SU-DHL-6 (cell line): Measurements from ENCODE around the gene WSCD2.

Experiments
- H2AFZ ChIP-seq: fragments of 200-600 bp; sonication (generic); 2 replicates; pipeline ENCODE4 v1.6.1; 2014; ENCODE audit warnings: low read depth, mild to moderate bottlenecking, moderate library complexity, mixed read lengths, antibody characterized with exemption, low read length; ENCODE audit not compliant: severe bottlenecking
- H3F3A ChIP-seq: fragments of 200-600 bp; shearing (Covaris generic); 2 replicates; pipeline ENCODE4 v1.6.0; 2016; ENCODE audit warnings: antibody characterized with exemption, mild to moderate bottlenecking; ENCODE audit not compliant: insufficient read depth
- H3K27ac ChIP-seq: fragments of 200-600 bp; sonication (generic); 2 replicates; pipeline ENCODE4 v1.5.1; 2016; ENCODE audit warnings: low read depth, mild to moderate bottlenecking, low read length, moderate library complexity, mixed read lengths
- H3K27me3 ChIP-seq: fragments of 200-600 bp; sonication (generic), shearing (Covaris generic); 2 replicates; pipeline ENCODE4 v1.6.0; 2014; ENCODE audit warnings: mild to moderate bottlenecking, low read length
- H3K36me3 ChIP-seq: fragments of 200-600 bp; sonication (generic); 2 replicates; pipeline ENCODE4 v1.6.1; 2014; ENCODE audit warnings: mild to moderate bottlenecking, low read length, mixed read lengths
- H3K4me2 ChIP-seq: fragments of 300-600, 200-600 bp; shearing (Covaris generic), sonication (generic); 2 replicates; pipeline ENCODE4 v1.6.0; 2014; ENCODE audit warnings: low read length, low read depth, mild to moderate bottlenecking; ENCODE audit not compliant: poor library complexity, severe bottlenecking
- H3K4me3 ChIP-seq: fragments of 200-600 bp; sonication (generic); 2 replicates; pipeline ENCODE4 v1.5.1; 2014; ENCODE audit warnings: antibody characterized with exemption, low read length, mild to moderate bottlenecking, mixed read lengths; ENCODE audit not compliant: insufficient read depth, poor library complexity, severe bottlenecking
- H3K79me2 ChIP-seq: fragments of 200-600 bp; sonication (generic); 2 replicates; pipeline ENCODE4 v1.6.1; 2014; ENCODE audit warnings: mild to moderate bottlenecking, low read length, moderate library complexity; ENCODE audit not compliant: insufficient read depth
- H3K9ac ChIP-seq: fragments of 200-600 bp; sonication (generic); 2 replicates; pipeline ENCODE4 v1.7.0; 2014; ENCODE audit warnings: mild to moderate bottlenecking, low read length
- H3K9me2 ChIP-seq: fragments of 200-600 bp; sonication (generic); replicated peaks from 2 replicates; pipeline ENCODE4 v1.6.1; 2014; ENCODE audit warnings: low read length; ENCODE audit not compliant: insufficient read depth
- H3K9me3 ChIP-seq: fragments of 200-600 bp; sonication (generic); 2 replicates; pipeline ENCODE4 v1.6.1; 2014; ENCODE audit warnings: low read length, mixed read lengths; ENCODE audit not compliant: insufficient read depth
- H4K20me1 ChIP-seq: fragments of 200-600 bp; sonication (generic); 2 replicates; pipeline ENCODE4 v1.6.1; 2014; ENCODE audit warnings: low read depth, mild to moderate bottlenecking, antibody characterized with exemption, low read length, moderate library complexity, mixed read lengths
- EZH2phosphoT487 ChIP-seq: fragments of 200-600 bp; sonication (generic), shearing (Covaris generic); conservative IDR thresholded peaks from 2 replicates; pipeline ENCODE4 v1.6.1; 2018; ENCODE audit warnings: mild to moderate bottlenecking, antibody characterized with exemption, low read length, moderate library complexity, mixed read lengths
- TF ChIP-seq, protein P1 (sequence below): fragments of 200-600 bp; sonication (generic); IDR thresholded peaks from one replicate; pipeline ENCODE4 v1.5.1; 2017; ENCODE audit warnings: antibody characterized with exemption, mild to moderate bottlenecking, low read length, moderate library complexity; ENCODE audit not compliant: insufficient read depth, poor library complexity, severe bottlenecking

The WSCD2 gene

DNA sequence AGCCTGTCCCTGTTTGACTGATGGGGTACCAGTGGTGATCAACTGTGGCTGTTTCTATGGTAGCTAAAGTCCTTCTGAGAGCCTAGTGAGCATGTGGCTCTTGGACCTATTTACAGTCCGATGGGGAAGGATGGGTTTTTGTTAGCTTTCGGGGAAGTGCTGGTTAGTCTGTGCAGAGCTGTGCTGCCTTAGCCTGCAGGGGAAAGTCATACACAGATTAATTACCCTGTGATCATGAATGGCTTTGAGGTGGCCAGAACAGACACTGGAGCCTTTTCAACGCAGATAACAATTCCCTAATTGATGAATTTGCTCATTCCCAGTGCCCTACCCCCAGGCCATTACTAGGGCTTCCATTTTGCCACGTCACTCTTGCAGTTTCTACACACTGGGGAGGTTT is 99.7 kb downstream of the WSCD2 start:
- no peaks in the 10 kb centered on the region for H4K20me1 ChIP-seq

DNA sequence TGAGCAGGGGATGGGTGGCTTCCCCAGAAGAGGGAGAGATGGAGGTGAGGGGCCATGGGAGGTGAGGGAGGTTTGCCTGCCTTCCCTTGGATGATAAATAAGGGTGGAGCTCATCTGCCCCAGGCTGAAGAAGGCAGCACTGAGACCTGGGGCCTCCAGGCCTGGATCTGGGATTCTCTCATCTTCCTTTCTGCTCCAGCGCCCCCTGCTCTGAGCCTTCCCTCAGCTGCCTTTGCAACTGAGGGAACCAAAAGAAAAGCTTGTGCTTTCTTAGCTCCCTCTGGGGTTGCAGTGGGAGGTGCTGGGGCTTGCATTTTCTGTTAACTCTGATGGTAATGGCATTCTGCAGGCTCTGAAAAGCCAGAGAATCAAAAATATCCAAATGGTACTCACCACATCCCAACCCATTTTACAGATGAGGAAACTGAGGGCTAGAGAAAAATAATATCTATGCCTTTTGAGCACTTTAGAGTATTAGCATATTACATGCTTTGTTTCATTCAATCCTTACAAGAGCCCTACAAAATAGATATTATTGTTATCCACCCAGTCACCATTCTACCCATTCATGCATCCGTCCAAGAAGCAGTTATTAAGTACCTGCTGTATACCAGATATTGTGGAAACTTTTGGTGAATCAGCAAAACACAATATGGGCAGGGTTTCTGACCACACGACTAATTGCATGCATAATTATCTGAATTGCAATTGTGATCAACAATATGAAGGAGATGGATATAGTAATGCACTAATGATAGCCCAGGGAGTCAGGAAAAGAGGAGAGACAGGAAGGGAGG is 102.2 kb downstream of the WSCD2 start:
- H3K79me2 ChIP-seq, result no peaks in the 10 kb centered on the region
- no peaks in the 10 kb centered on the region for H3K9me3 ChIP-seq
- no peak overlapping the region for H2AFZ ChIP-seq
- H3K27ac ChIP-seq, result no peak overlapping the region
- no peaks in the 10 kb centered on the region for H3K9me2 ChIP-seq
- H3K4me2 ChIP-seq, result no peak overlapping the region
- H3K9ac ChIP-seq, result no peak overlapping the region
- no peak for TF ChIP-seq EZH2phosphoT487
- TF ChIP-seq, protein P1, sequence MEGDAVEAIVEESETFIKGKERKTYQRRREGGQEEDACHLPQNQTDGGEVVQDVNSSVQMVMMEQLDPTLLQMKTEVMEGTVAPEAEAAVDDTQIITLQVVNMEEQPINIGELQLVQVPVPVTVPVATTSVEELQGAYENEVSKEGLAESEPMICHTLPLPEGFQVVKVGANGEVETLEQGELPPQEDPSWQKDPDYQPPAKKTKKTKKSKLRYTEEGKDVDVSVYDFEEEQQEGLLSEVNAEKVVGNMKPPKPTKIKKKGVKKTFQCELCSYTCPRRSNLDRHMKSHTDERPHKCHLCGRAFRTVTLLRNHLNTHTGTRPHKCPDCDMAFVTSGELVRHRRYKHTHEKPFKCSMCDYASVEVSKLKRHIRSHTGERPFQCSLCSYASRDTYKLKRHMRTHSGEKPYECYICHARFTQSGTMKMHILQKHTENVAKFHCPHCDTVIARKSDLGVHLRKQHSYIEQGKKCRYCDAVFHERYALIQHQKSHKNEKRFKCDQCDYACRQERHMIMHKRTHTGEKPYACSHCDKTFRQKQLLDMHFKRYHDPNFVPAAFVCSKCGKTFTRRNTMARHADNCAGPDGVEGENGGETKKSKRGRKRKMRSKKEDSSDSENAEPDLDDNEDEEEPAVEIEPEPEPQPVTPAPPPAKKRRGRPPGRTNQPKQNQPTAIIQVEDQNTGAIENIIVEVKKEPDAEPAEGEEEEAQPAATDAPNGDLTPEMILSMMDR, result no peak
- no peak overlapping the region for H3K4me3 ChIP-seq
- H3K36me3 ChIP-seq, result no peaks in the 10 kb centered on the region
- no peaks in the 10 kb centered on the region for H3F3A ChIP-seq
- no peaks in the 10 kb centered on the region for H3K27me3 ChIP-seq
- no peaks in the 10 kb centered on the region for H4K20me1 ChIP-seq

More for the DNA sequence above, 99.7 kb downstream of the WSCD2 start:
- H3K9me3 ChIP-seq, result no peaks in the 10 kb centered on the region
- H3K27me3 ChIP-seq, result no peaks in the 10 kb centered on the region; the same call in 1 of the 2 replicates
- TF ChIP-seq, protein P1, result no peak
- no peak for TF ChIP-seq EZH2phosphoT487
- H3K27ac ChIP-seq, result no peak overlapping the region
- H2AFZ ChIP-seq, result no peak overlapping the region
- H3K4me2 ChIP-seq, result no peak overlapping the region
- H3K9ac ChIP-seq, result no peak overlapping the region
- no peak overlapping the region for H3K4me3 ChIP-seq
- H3K9me2 ChIP-seq, result no peaks in the 10 kb centered on the region
- H3K79me2 ChIP-seq, result no peaks in the 10 kb centered on the region
- H3F3A ChIP-seq, result no peaks in the 10 kb centered on the region
- no peaks in the 10 kb centered on the region for H3K36me3 ChIP-seq

DNA sequence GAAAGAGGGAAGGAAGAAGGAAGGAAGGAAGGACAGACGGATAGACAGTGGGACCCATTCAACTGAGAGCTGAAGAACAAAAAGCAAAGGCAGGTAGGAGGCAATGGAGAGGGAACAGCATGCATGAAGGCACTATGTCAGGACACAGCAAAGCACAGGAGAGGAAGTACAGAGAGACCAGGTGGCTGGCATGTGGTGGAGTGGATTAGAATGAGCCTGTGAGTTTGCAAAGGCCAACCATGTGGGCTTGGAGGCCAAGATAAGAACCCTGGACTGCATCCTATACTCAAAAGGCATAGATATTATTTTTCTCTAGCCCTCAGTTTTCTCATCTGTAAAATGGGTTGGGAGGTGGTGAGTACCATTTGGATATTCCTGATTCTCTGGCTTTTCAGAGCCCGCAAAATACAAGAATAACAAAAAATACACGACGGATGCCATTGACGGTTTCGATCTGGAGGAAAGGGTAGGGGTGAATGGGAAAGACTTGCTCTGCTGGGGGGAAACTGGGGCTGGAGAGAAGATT is 102.9 kb downstream of the WSCD2 start:
- H3K79me2 ChIP-seq, result no peaks in the 10 kb centered on the region
- no peak overlapping the region for H3K4me2 ChIP-seq
- no peaks in the 10 kb centered on the region for H3F3A ChIP-seq
- no peaks in the 10 kb centered on the region for H3K27me3 ChIP-seq
- TF ChIP-seq, protein P1, result no peak
- TF ChIP-seq EZH2phosphoT487, result no peak
- H2AFZ ChIP-seq, result no peak overlapping the region
- no peaks in the 10 kb centered on the region for H3K9me3 ChIP-seq
- H4K20me1 ChIP-seq, result no peaks in the 10 kb centered on the region
- H3K4me3 ChIP-seq, result no peak overlapping the region
- no peak overlapping the region for H3K27ac ChIP-seq
- no peaks in the 10 kb centered on the region for H3K9me2 ChIP-seq
- H3K9ac ChIP-seq, result no peak overlapping the region
- no peaks in the 10 kb centered on the region for H3K36me3 ChIP-seq
